H1 (cell line): ENCODE results near the gene SOX30. TPM values are rescaled to one million over a fixed set of nuclear protein-coding genes. Genes with fewer than 3 reads are reported as not detected.

Source experiments
- CTCF ChIA-PET: fragments of 300-600 bp; sonication (Branson Sonifier 250); formaldehyde crosslinking; loops from one replicate; lab custom pipeline; 2021; ENCODE audit not compliant: partially characterized antibody; lab: Charles Lee
- POLR2A ChIA-PET: fragments of 300-600 bp; sonication (Branson Sonifier 250); formaldehyde crosslinking; loops from one replicate; lab custom pipeline; 2021; ENCODE audit warnings: inconsistent platforms; ENCODE audit not compliant: partially characterized antibody; lab: Charles Lee
- DNase-seq, 2 experiments: peaks; one replicate each; pipeline versions ENCODE4 v3.0.0 to v3.0.0-alpha.2; 2010 to 2022; ENCODE audit warnings: low spot score in 2 of 2, low read depth in 1 of 2, mixed read lengths in 1 of 2
- FAIRE-seq: peaks from 2 replicates; lab custom pipeline; 2011; peaks lifted over from hg19 to GRCh38; lab: Jason Lieb, UNC
- H2AFZ ChIP-seq: 2 replicates; pipeline ENCODE4 v1.8.1; 2012; ENCODE audit warnings: low read length, inconsistent platforms
- H2AK5ac ChIP-seq: 2 replicates; pipeline ENCODE4 v1.6.1; 2013; ENCODE audit warnings: low read depth, low read length
- H2BK120ac ChIP-seq: replicated peaks from 2 replicates; pipeline ENCODE3; 2013; ENCODE audit warnings: low read depth, low read length, inconsistent platforms
- H2BK12ac ChIP-seq: 2 replicates; pipeline ENCODE4 v1.6.1; 2013; ENCODE audit warnings: low read depth, low read length
- H2BK15ac ChIP-seq: 2 replicates; pipeline ENCODE4 v1.6.1; 2013; ENCODE audit warnings: low read length
- H2BK20ac ChIP-seq: 2 replicates; pipeline ENCODE4 v1.6.1; 2013; ENCODE audit warnings: low read length
- H2BK5ac ChIP-seq: 2 replicates; pipeline ENCODE4 v1.6.1; 2013; ENCODE audit warnings: low read depth, low read length
- H3K14ac ChIP-seq: 2 replicates; pipeline ENCODE4 v1.6.1; 2013; ENCODE audit warnings: inconsistent platforms; ENCODE audit not compliant: insufficient read length
- H3K18ac ChIP-seq: 2 replicates; pipeline ENCODE4 v1.6.1; 2013; ENCODE audit warnings: low read length; ENCODE audit errors: extremely low read depth
- H3K23ac ChIP-seq: 2 replicates; pipeline ENCODE4 v1.6.1; 2013; ENCODE audit warnings: inconsistent platforms; ENCODE audit not compliant: insufficient read length
- H3K23me2 ChIP-seq: 2 replicates; pipeline ENCODE4 v1.6.1; 2013; ENCODE audit warnings: low read depth, low read length
- H3K27ac ChIP-seq: 2 replicates; pipeline ENCODE4 v1.6.1; 2011; ENCODE audit warnings: low read depth, low read length, inconsistent platforms
- H3K27me3 ChIP-seq, 4 experiments: replicated peaks in 1 of 4; 1 replicate in 1 of 4; 2 replicates in 3 of 4; pipeline versions ENCODE4 v1.6.1 to v1.8.1; 2011 to 2013; ENCODE audit warnings: low read length in 3 of 4, mild to moderate bottlenecking in 3 of 4, inconsistent platforms in 2 of 4, mixed read lengths in 2 of 4, moderate library complexity in 1 of 4; ENCODE audit not compliant: control insufficient read depth in 3 of 4, insufficient read depth in 3 of 4; ENCODE audit errors: extremely low read depth in 1 of 4
- H3K36me3 ChIP-seq, 4 experiments: 2 replicates each; pipeline versions ENCODE4 v1.6.1 to v1.8.1; 2011 to 2013; ENCODE audit warnings: mild to moderate bottlenecking in 4 of 4, low read length in 3 of 4, moderate library complexity in 2 of 4, control low read depth in 1 of 4, inconsistent platforms in 1 of 4; ENCODE audit not compliant: insufficient read depth in 4 of 4, control insufficient read depth in 2 of 4
- H3K4ac ChIP-seq: replicated peaks from 2 replicates; pipeline ENCODE3; 2013; ENCODE audit warnings: low read length, low read depth, mixed read lengths, inconsistent platforms; ENCODE audit not compliant: insufficient read length
- H3K4me1 ChIP-seq, 4 experiments: replicated peaks in 1 of 4; 1 replicate in 1 of 4; 2 replicates in 3 of 4; pipeline versions ENCODE4 v1.6.1 to v1.8.1; 2011 to 2013; ENCODE audit warnings: low read length in 3 of 4, inconsistent platforms in 2 of 4, mixed read lengths in 1 of 4; ENCODE audit not compliant: insufficient read depth in 4 of 4, control insufficient read depth in 3 of 4
- H3K4me2 ChIP-seq, 2 experiments: 2 replicates each; pipeline versions ENCODE4 v1.6.1 to v1.8.1; 2011 to 2013; ENCODE audit warnings: low read depth in 2 of 2, low read length in 2 of 2, control low read depth in 1 of 2, inconsistent platforms in 1 of 2, mild to moderate bottlenecking in 1 of 2; ENCODE audit not compliant: insufficient read depth in 1 of 2
- H3K4me3 ChIP-seq, 4 experiments: fragments of 200-600, 300-600 bp in 1 of 4; sonication (generic), shearing (Covaris generic), sonication (Bioruptor Twin) in 1 of 4; 2 replicates each; pipeline versions ENCODE4 v1.5.1 to v1.8.1; 2011 to 2016; ENCODE audit warnings: low read length in 4 of 4, low read depth in 3 of 4, control low read depth in 2 of 4, inconsistent platforms in 2 of 4, mild to moderate bottlenecking in 2 of 4, mixed read lengths in 1 of 4, moderate library complexity in 1 of 4; ENCODE audit not compliant: insufficient read depth in 2 of 4; ENCODE audit errors: extremely low read depth in 1 of 4
- H3K56ac ChIP-seq: replicated peaks from 2 replicates; pipeline ENCODE3; 2013; ENCODE audit warnings: low read depth, mild to moderate bottlenecking, mixed read lengths, low read length, inconsistent platforms; ENCODE audit not compliant: insufficient read length
- H3K79me1 ChIP-seq: 2 replicates; pipeline ENCODE4 v1.6.1; 2013; ENCODE audit warnings: low read depth, low read length, control low read depth
- H3K79me2 ChIP-seq, 2 experiments: 2 replicates each; pipeline versions ENCODE4 v1.6.1 to v1.8.1; 2012 to 2013; ENCODE audit warnings: low read length in 2 of 2, mild to moderate bottlenecking in 2 of 2, inconsistent platforms in 1 of 2; ENCODE audit not compliant: insufficient read depth in 2 of 2, control insufficient read depth in 1 of 2
- H3K9ac ChIP-seq, 4 experiments: replicated peaks in 1 of 4; 1 replicate in 1 of 4; 2 replicates in 3 of 4; pipeline versions ENCODE4 v1.6.1 to v1.8.1; 2011 to 2013; ENCODE audit warnings: low read depth in 3 of 4, low read length in 3 of 4, control low read depth in 2 of 4, mild to moderate bottlenecking in 2 of 4, moderate library complexity in 2 of 4, inconsistent platforms in 1 of 4; ENCODE audit errors: extremely low read depth in 1 of 4
- H3K9me3 ChIP-seq, 2 experiments: 2 replicates each; pipeline versions ENCODE4 v1.6.1 to v1.8.1; 2012 to 2013; ENCODE audit warnings: mild to moderate bottlenecking in 2 of 2, moderate library complexity in 2 of 2, control low read depth in 1 of 2, inconsistent platforms in 1 of 2, low read depth in 1 of 2, low read length in 1 of 2, mixed read lengths in 1 of 2; ENCODE audit not compliant: insufficient read depth in 2 of 2
- H4K20me1 ChIP-seq, 2 experiments: replicated peaks in 1 of 2; 2 replicates each; pipeline versions ENCODE3 to v1.8.1; 2011 to 2013; ENCODE audit warnings: inconsistent platforms in 2 of 2, low read length in 2 of 2, mild to moderate bottlenecking in 1 of 2; ENCODE audit not compliant: insufficient read depth in 2 of 2, control insufficient read depth in 1 of 2
- H4K5ac ChIP-seq: 2 replicates; pipeline ENCODE4 v1.6.1; 2013; ENCODE audit warnings: low read length, low read depth, mixed read lengths, inconsistent platforms; ENCODE audit not compliant: insufficient read length
- H4K8ac ChIP-seq: 2 replicates; pipeline ENCODE4 v1.8.0; 2013; ENCODE audit warnings: mild to moderate bottlenecking, moderate library complexity, low read length, inconsistent platforms; ENCODE audit not compliant: insufficient read depth; ENCODE audit errors: extremely low read depth
- H4K91ac ChIP-seq: replicated peaks from 2 replicates; pipeline ENCODE3; 2013; ENCODE audit warnings: low read length, mixed read lengths, inconsistent platforms; ENCODE audit not compliant: insufficient read length
- BACH1 ChIP-seq: IDR thresholded peaks from 2 replicates; pipeline ENCODE4 v1.6.1; 2012; ENCODE audit warnings: low read length, improper control_type of control experiment
- BCL11A ChIP-seq, 2 experiments: IDR thresholded peaks; one replicate each; pipeline ENCODE4 v1.6.1; 2011; ENCODE audit warnings: low read depth in 2 of 2, low read length in 2 of 2, mild to moderate bottlenecking in 2 of 2
- CBX8 ChIP-seq: fragments of 300-800, 300-1000 bp; sonication (generic); IDR thresholded peaks from 2 replicates; pipeline ENCODE4 v1.7.1; 2016; ENCODE audit warnings: low read depth, low read length, borderline replicate concordance
- CEBPB ChIP-seq: IDR thresholded peaks from 2 replicates; pipeline ENCODE4 v1.6.1; 2012; ENCODE audit warnings: low read depth, low read length
- E2F6 ChIP-seq: IDR thresholded peaks from 2 replicates; pipeline ENCODE4 v1.6.1; 2012; ENCODE audit warnings: inconsistent platforms
- HDAC2 ChIP-seq, 2 experiments: fragments of 300-600 bp in 1 of 2; sonication (generic) in 1 of 2; IDR thresholded peaks; 2 replicates each; pipeline ENCODE4 v1.6.1; 2011 to 2012; ENCODE audit warnings: low read depth in 2 of 2, low read length in 2 of 2, mild to moderate bottlenecking in 2 of 2, moderate library complexity in 2 of 2, borderline replicate concordance in 1 of 2, inconsistent platforms in 1 of 2
- MAFK ChIP-seq: IDR thresholded peaks from 2 replicates; pipeline ENCODE4 v1.6.1; 2012; ENCODE audit warnings: low read depth, mild to moderate bottlenecking, improper control_type of control experiment, low read length
- RAD21 ChIP-seq, 2 experiments: IDR thresholded peaks in 1 of 2; conservative IDR thresholded peaks in 1 of 2; 2 replicates each; pipeline ENCODE4 v1.6.1; 2011; ENCODE audit warnings: low read depth in 2 of 2, low read length in 2 of 2, improper control_type of control experiment in 1 of 2, inconsistent platforms in 1 of 2, mild to moderate bottlenecking in 1 of 2, moderate library complexity in 1 of 2
- SP1 ChIP-seq: IDR thresholded peaks from 2 replicates; pipeline ENCODE4 v1.6.1; 2011; ENCODE audit warnings: low read depth, low read length
- WGBS, 2 experiments: shearing (Covaris generic) in 1 of 2; methylation state at CpG; one replicate each; pipeline versions ENCODE4 v1.1.6 to v1.1.7; 2013 to 2015; ENCODE audit warnings: low lambda C conversion rate in 2 of 2, mixed read lengths in 2 of 2, inconsistent platforms in 1 of 2, low coverage in 1 of 2, missing lambda C conversion rate in 1 of 2; ENCODE audit not compliant: insufficient replicate concordance in 2 of 2, insufficient coverage in 1 of 2, insufficient read length in 1 of 2; ENCODE audit errors: extremely low coverage in 1 of 2, missing lambda C conversion rate in 1 of 2; 5-methylcytosine and 5-hydroxymethylcytosine counted together
- polyA plus RNA-seq, 7 experiments: library from polyadenylated mRNA; depleted of rRNA in 3 of 7; stranded (reverse) in 5 of 7; unstranded in 2 of 7; fragments of >200 nt in 5 of 7; fragments of 200-250 nt in 2 of 7; gene quantifications; 1 replicate in 5 of 7; 2 replicates in 1 of 7; 4 replicates in 1 of 7; pipeline versions ENCODE4 v1.2.1 to v1.2.3, GENCODE V29; 2011 to 2013; ENCODE audit warnings: missing spikeins in 2 of 7, mixed read lengths in 2 of 7
- total RNA-seq: library from RNA; stranded (reverse); fragmentation: NEBNext Ultra II Directional; extraction: Animal tissue kit (Norgen Biotek cat#: 25700); gene quantifications from 2 replicates; pipeline ENCODE4 v1.2.1, GENCODE V29; 2021
- TF ChIP-seq, protein P1 (sequence below): IDR thresholded peaks from 2 replicates; pipeline ENCODE4 v1.6.1; 2012; ENCODE audit warnings: low read length, inconsistent platforms
- TF ChIP-seq, protein P2 (sequence below): IDR thresholded peaks from 2 replicates; pipeline ENCODE4 v1.6.1; 2011; ENCODE audit warnings: low read length, improper control_type of control experiment

The SOX30 gene
- total and polyA plus RNA-seq, 2 of the 8 experiments (the other 6 are each of a cell fraction or from before 2014, with no cell fraction given), result 0.35 TPM; not detected in 1

DNA sequence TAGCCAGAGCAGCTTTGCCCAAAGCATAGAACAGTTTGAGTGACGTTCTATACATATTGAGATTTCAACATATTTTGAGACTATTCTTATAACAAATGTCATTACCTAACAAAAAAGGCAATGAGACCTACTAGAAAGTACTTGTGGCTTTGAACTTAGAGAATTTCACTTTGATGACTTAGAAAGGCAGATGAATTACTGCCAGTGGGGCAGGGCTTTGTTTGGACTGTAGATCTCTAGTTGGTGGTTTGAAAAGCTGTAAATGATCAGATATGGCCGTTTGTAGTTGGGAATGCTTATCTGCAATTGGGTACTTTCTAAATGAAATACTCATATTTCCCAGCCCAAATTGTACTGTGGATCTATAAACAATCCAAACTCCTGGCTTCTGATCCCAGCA, 28.1 kb downstream of the SOX30 start:
- H2BK120ac ChIP-seq, result no peak overlapping the region
- H4K91ac ChIP-seq, result no peak overlapping the region
- no peak overlapping the region for H4K8ac ChIP-seq
- no peak overlapping the region for H3K4me2 ChIP-seq
- no peak overlapping the region for H2BK12ac ChIP-seq
- no peak overlapping the region for H2AK5ac ChIP-seq
- FAIRE-seq (no peak), DNase-seq (no peak)
- no peaks in the 10 kb centered on the region for H3K27me3 ChIP-seq
- H2AFZ ChIP-seq, result no peak overlapping the region
- H3K23ac ChIP-seq, result no peak overlapping the region
- 86% methylated on average over 2 of the region's 2 CpGs; no CpG with 5 or more reads in 1 of the 2 experiments for WGBS, 2 experiments
- H2BK15ac ChIP-seq, result no peak overlapping the region
- H3K79me2 ChIP-seq, result no peaks in the 10 kb centered on the region
- no peak overlapping the region for H3K56ac ChIP-seq
- H4K20me1 ChIP-seq, result no peaks in the 10 kb centered on the region
- no peak overlapping the region for H4K5ac ChIP-seq
- H3K4me3 ChIP-seq, result no peak overlapping the region
- no peak overlapping the region for H3K9ac ChIP-seq
- no peak overlapping the region for H2BK5ac ChIP-seq
- H3K27ac ChIP-seq, result no peak overlapping the region
- no peak overlapping the region for H2BK20ac ChIP-seq
- H3K4ac ChIP-seq, result no peak overlapping the region
- POLR2A ChIA-PET, result no interaction called here
- H3K4me1 ChIP-seq, result no peaks in the 10 kb centered on the region
- H3K9me3 ChIP-seq, result no peaks in the 10 kb centered on the region
- H3K14ac ChIP-seq, result no peak overlapping the region
- H3K18ac ChIP-seq, result no peak overlapping the region
- no peaks in the 10 kb centered on the region for H3K79me1 ChIP-seq
- CTCF ChIA-PET, result no interaction called here
- no peaks in the 10 kb centered on the region; the same call in 1 of the 2 replicates for H3K23me2 ChIP-seq
- H3K36me3 ChIP-seq, result no peaks in the 10 kb centered on the region
- TF ChIP-seq HDAC2 (IDR thresholded peaks at IDR 0.05; ENCODE audit: borderline replicate concordance in 1 of 2, low read depth in 2 of 2, low read length in 2 of 2) (no peak), RAD21 (IDR thresholded peaks at IDR 0.05 in 1 of 2, conservative IDR thresholded peaks at IDR 0.05 in 1 of 2; ENCODE audit: low read depth in 2 of 2, low read length in 2 of 2) (no peak), BACH1 (no peak), CEBPB (no peak), MAFK (no peak), E2F6 (no peak), SP1 (no peak), CBX8 (no peak), BCL11A (IDR thresholded peaks at IDR 0.05; ENCODE audit: low read depth in 2 of 2, low read length in 2 of 2) (no peak)
- TF ChIP-seq, protein P1, sequence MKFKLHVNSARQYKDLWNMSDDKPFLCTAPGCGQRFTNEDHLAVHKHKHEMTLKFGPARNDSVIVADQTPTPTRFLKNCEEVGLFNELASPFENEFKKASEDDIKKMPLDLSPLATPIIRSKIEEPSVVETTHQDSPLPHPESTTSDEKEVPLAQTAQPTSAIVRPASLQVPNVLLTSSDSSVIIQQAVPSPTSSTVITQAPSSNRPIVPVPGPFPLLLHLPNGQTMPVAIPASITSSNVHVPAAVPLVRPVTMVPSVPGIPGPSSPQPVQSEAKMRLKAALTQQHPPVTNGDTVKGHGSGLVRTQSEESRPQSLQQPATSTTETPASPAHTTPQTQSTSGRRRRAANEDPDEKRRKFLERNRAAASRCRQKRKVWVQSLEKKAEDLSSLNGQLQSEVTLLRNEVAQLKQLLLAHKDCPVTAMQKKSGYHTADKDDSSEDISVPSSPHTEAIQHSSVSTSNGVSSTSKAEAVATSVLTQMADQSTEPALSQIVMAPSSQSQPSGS, result no peak
- TF ChIP-seq, protein P2, sequence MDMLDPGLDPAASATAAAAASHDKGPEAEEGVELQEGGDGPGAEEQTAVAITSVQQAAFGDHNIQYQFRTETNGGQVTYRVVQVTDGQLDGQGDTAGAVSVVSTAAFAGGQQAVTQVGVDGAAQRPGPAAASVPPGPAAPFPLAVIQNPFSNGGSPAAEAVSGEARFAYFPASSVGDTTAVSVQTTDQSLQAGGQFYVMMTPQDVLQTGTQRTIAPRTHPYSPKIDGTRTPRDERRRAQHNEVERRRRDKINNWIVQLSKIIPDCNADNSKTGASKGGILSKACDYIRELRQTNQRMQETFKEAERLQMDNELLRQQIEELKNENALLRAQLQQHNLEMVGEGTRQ, result no peak
